COLO668 (cell line): ENCODE results near the gene NECTIN2.
"Not testable (repeated sequence)": the region's sequence is repeated elsewhere in the genome, so short reads cannot be mapped to it uniquely, and the experiment has no call there.

Experiments used
- DNase-seq: peaks from one replicate; lab custom pipeline; 2025; ENCODE audit not compliant: unreplicated experiment; lab: John Stamatoyannopoulos, UW

The NECTIN2 gene

GRCh38 chr19:44905437-44906160, 59.5 kb downstream of the NECTIN2 start, which contains the start of gene APOE:
Gene APOE, plus strand, starts transcription at chr19:44905796. Its CDS starts 829 bp downstream, at chr19:44906625.
- DNase-seq = no peak

GRCh38 chr19:44907613-44908012, 61.5 kb downstream of the NECTIN2 start:
- no peak for DNase-seq

GRCh38 chr19:44908074-44908835, 62.2 kb downstream of the NECTIN2 start:
- no peak for DNase-seq

DNA sequence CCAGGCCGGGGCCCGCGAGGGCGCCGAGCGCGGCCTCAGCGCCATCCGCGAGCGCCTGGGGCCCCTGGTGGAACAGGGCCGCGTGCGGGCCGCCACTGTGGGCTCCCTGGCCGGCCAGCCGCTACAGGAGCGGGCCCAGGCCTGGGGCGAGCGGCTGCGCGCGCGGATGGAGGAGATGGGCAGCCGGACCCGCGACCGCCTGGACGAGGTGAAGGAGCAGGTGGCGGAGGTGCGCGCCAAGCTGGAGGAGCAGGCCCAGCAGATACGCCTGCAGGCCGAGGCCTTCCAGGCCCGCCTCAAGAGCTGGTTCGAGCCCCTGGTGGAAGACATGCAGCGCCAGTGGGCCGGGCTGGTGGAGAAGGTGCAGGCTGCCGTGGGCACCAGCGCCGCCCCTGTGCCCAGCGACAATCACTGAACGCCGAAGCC, 62.8 kb downstream of the NECTIN2 start:
- DNase-seq = no peak

DNA sequence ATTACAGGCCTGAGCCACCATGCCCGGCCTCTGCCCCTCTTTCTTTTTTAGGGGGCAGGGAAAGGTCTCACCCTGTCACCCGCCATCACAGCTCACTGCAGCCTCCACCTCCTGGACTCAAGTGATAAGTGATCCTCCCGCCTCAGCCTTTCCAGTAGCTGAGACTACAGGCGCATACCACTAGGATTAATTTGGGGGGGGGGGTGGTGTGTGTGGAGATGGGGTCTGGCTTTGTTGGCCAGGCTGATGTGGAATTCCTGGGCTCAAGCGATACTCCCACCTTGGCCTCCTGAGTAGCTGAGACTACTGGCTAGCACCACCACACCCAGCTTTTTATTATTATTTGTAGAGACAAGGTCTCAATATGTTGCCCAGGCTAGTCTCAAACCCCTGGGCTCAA, 63.7 kb downstream of the NECTIN2 start:
- DNase-seq = no peak

DNA sequence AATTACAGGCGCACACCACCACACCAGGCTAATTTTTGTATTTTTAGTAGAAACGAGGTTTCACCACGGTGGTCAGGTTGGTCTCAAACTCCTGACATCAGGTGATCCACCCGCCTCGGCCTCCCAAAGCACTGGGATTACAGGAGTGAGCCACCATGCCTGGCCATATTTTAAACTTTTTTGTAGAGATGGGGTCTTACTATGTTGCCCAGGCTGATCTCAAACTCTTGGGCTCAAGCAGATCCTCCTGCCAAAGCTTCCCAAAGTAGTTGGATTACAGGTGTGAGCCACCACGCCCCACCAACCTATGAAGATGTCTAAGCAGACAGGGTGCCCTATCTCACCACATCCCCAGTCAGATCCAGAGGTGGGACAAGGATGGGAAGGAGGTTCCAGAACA, 65.8 kb downstream of the NECTIN2 start:
- DNase-seq = not testable (repeated sequence)

DNA sequence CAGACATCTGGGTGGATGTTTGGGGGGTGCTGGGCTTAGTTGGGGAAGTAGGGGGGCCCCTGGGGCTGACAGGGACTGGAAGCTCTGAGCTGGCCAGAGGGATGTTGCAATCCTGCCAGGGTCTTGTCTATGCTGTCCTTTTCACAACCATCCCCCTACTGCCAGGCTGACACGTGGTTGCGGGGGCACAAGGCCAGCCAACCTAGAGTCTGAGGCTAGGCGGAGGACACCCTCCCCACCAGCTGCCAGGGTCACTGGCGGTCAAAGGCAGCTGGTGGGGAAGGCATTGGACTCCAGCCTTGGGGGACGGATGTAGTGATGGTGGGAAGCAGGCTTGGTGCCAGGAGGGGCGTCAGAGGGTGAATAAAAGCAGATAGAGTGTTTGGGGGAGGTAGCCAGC, 66.8 kb downstream of the NECTIN2 start:
- no peak for DNase-seq

- not testable (repeated sequence) for DNase-seq
These were observed 67.7 kb downstream of the NECTIN2 start for GRCh38 chr19:44913512-44914432.

- peak; percentile 75 for DNase-seq
These were observed 68.5 kb downstream of the NECTIN2 start, which contains the start of gene APOC1 for GRCh38 chr19:44914433-44915206. Gene APOC1, plus strand, starts transcription at chr19:44914608. Its CDS starts 284 bp downstream, at chr19:44914892.

DNA sequence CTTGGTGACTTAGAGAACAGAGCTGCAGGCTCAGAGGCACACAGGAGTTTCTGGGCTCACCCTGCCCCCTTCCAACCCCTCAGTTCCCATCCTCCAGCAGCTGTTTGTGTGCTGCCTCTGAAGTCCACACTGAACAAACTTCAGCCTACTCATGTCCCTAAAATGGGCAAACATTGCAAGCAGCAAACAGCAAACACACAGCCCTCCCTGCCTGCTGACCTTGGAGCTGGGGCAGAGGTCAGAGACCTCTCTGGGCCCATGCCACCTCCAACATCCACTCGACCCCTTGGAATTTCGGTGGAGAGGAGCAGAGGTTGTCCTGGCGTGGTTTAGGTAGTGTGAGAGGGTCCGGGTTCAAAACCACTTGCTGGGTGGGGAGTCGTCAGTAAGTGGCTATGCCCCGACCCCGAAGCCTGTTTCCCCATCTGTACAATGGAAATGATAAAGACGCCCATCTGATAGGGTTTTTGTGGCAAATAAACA, 78.2 kb downstream of the NECTIN2 start:
- DNase-seq = no peak

DNA sequence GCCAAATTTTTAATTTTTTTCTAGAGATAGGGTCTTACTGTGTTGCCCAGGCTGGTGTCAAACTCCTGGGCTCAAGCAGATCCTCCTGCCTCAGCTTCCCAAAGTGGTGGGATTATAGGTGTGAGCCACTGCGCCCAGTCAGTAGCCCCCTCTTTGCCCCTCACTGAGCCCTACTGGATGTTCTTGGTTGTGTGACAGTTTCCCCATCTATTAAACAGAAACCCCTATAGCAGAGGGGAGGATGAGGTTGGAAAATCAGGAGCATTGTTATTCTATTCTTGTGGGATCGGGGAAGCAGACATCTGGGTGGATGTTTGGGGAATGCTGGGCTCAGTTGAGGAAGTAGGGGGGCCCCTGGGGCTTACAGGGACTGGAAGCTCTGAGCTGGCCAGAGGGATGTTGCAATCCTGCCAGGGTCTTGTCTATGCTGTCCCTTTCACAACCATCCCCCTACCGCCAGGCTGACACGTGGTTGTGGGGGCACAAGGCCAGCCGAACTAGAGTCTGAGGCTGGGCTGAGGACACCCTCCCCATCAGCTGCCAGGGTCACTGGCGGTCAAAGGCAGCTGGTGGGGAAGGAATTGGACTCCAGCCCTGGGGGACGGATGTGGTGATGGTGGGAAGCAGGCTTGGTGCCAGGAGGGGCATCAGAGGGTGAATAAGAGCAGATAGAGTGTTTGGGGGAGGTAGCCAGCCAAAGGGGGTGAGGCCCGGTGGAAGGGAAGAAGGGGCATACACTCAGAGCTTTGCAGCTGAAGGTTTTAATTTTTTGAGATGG, 79.2 kb downstream of the NECTIN2 start:
- no peak for DNase-seq

DNA sequence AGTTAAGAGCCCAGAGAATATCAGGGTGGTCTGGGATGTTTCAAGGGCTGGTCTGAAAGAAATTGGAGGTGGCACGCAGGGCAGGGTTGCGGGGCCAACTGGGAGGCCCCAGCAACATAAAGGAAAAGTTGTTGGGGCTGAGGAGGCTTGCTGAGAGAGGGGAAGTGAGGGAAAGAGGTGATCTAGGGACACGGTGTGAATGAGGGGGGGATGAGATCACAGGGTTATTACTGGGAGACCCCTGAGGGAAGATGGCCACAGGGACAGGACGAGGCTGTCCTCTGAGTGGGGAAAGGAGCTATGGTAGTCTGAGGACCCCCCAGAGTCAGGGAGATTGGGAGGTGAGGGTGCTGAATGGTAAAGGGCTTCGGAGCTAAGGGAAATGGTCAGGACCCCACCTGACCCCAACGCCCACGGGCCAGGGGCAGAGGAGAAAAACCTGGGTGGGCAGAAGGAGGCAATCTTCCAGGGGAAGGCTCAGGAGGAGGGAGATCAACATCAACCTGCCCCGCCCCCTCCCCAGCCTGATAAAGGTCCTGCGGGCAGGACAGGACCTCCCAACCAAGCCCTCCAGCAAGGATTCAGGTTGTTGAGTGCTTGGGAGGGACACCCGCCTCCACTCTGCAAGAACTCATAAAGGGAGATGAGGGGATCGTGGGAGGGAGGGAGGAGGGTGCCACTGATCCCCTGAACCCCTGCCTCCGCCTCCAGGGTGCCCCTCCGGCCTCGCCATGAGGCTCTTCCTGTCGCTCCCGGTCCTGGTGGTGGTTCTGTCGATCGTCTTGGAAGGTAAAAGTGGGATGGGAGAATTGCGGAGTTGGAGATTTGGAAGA, 80.4 kb downstream of the NECTIN2 start:
- not testable (repeated sequence) for DNase-seq

DNA sequence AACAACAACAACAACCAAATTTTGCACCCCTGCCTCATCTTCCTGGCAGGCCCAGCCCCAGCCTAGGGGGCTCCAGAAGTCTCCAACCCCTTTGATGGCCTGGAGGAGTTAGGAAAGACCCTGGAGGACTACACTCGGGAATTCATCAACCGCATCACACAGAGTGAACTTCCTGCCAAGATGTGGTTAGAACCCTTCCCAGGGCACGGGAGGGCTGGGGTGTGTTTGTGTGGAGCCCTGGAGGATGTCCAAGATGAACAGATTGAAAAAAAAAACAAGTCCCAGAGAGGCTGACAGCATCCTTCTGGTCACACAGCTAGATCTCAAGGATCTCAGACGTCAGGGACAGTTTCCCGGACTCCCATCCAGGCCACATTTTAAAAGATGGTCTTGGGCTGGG, 81.6 kb downstream of the NECTIN2 start:
- DNase-seq = no peak

- no peak for DNase-seq
These were observed 84.0 kb downstream of the NECTIN2 start for GRCh38 chr19:44930088-44930487.

DNA sequence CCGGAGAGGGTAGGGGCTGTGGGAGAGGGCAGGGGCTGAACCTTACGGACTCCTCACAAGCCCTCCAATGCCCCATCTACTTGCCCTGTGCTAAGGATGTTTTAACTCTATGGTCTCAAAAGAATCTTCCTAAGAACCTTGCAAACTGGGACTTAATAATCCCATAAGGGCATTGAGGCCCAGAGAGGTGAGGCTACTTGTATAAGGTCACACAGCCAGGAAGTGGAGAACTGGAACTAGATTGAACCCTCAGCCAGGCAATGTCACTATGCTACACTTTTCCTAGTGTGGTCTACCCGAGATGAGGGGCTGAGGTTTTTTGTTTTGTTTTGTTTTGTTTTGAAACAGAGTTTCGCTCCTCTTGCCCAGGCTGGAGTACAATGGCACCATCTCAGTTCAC, 85.4 kb downstream of the NECTIN2 start:
- DNase-seq = no peak
